Stimulated activated CD4-positive, alpha-beta T cell treated with anti-CD3 and anti-CD28 coated beads, Interleukin-1b, Interleukin-23, amount 100 ng/mL, for 4 hours (primary cell): ENCODE data around the gene MTHFD2.
"Not testable (repeated sequence)": the region's sequence is repeated elsewhere in the genome, so short reads cannot be mapped to it uniquely, and the experiment has no call there.

Source experiments
- DNase-seq, 2 donors: peaks; one replicate each; pipeline ENCODE4 v3.0.0-alpha.2; 2020; ENCODE audit warnings: low read depth in 2 of 2

The MTHFD2 gene

GRCh38 chr2:74228772-74229171 is 30.4 kb downstream of the MTHFD2 start:
- DNase-seq = no peak

DNA sequence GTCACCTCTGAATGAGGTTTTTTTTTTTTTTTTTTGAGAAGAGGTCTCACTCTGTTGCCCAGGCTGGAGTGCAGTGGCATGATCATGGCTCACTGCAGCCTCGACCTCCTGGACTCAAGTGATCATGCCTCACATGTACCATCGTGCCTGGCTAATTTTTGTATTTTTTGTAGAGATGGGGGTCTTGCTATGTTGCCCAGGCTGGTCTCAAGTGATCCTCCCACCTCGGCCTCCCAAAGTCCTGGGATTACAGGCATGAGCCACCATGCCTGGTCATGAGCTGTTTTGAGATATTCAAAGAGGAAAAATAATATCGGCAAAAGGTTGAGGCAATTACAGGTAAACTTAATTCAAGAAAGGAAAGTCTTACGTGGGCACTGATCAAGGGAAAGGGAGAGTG is 31.4 kb downstream of the MTHFD2 start:
- DNase-seq = not testable (repeated sequence)

DNA sequence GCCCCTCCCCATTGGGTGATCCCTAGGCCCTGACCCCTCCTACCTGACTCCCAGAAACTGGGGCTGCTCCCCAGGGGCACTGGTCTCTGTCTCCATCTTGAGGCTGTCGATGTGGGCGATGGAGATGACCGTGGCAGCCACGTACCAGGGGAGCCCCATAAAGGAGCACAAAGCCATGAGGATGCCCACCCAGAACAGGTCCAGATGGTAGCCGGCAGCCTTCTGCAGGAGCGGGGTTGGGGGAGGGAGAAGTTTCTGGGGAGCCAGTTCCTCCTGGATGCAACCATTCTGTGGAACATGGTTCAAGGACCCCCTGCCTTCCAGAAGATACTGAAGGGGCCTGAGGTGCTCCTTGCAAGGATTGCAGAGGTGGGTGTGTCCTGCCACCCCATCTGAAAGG is 34.0 kb downstream of the MTHFD2 start:
- no peak for DNase-seq

- DNase-seq = no peak
Observed at GRCh38 chr2:74233648-74234047, 35.2 kb downstream of the MTHFD2 start.

- no peak for DNase-seq
Observed at GRCh38 chr2:74235041-74235440, 36.6 kb downstream of the MTHFD2 start.

DNA sequence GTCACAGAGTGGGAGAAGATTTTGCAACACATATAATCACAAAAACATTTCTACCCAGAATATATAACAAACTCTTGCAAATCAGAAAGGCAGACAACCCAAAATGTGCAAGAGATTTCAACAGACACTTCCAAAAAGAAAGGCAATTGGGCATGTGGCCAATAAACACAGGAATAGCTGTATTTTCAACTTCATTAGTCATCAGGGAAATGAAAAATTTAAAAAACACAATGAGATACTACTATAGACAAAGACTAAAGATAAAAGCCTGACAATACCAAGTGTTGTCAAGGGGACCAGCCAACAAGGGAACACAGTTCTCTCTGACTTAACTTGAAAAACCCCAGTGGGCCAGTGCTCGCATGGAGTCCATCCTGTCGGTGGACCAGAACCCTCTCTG is 40.5 kb downstream of the MTHFD2 start:
- no peak for DNase-seq

DNA sequence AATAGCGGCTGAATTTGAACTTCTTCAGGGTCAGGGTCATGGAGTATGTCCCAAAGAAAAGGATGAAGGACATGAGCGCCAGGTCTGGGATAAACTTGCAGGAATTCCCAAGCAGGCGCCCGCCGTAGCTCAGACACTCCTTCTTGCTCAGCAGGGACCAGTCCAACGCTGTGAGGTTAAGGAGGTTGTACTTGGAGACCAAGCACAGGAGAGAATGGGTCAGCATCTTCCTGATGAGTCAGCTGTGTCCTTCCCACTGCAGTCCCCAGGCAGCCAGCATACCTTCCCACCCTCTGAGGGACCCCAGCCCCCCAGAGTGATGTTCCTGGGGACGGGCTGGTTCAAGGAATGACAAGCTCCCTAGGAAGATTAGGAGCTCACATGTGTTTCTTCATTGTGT is 40.9 kb downstream of the MTHFD2 start:
- no peak for DNase-seq

DNA sequence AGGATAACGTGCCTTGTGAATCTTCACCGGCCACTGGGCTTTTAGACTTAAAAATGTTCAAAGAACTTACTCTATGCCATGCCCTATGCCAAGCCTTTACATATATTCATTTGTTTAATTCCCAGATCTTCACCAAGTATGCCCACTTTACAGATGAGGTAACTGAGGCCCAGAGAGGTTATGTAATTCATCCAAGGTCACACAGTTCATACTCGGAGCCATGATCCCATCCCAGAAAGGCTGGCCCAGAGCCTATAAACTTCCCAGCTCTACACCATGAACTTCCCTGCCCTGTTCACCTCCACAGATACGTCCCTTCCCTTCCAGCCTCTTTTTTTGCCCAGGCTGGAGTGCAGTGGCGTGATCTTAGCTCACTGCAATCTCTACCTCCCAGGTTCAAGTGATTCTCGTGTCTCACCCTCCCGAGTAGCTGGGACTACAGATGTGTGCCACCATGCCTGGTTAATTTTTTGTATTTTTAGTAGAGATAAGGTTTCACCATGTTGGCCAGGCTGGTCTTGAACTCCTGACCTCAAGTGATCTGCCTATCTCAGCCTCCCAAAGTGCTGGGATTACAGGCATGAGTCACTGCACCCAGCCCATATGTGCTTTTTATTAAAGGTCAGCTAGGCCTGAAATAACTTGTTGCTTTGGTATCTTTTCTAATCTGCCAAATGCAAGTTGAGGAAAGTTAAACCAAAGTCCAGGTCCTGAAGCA is 44.1 kb downstream of the MTHFD2 start:
- DNase-seq = no peak

DNA sequence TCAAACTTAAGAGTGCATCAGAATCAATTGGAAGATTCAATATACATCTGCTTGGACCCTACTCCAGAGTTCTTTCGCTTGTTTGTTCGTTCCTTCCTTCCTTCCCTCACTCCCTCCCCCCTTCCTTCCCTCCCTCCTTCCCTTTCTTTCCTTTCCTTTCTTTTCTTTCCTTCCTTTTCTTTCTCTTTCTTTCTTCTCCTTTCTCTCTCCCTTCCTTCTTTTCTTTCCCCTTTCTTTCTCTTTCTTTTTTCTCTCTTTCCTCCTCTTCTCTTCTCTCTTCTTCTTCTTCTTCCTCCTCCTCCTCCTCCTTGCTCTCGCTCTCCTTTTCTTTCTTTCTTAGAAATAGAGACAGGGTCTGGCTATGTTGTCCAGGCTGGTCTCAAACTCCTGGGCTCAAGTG is 45.9 kb downstream of the MTHFD2 start:
- DNase-seq = no peak

DNA sequence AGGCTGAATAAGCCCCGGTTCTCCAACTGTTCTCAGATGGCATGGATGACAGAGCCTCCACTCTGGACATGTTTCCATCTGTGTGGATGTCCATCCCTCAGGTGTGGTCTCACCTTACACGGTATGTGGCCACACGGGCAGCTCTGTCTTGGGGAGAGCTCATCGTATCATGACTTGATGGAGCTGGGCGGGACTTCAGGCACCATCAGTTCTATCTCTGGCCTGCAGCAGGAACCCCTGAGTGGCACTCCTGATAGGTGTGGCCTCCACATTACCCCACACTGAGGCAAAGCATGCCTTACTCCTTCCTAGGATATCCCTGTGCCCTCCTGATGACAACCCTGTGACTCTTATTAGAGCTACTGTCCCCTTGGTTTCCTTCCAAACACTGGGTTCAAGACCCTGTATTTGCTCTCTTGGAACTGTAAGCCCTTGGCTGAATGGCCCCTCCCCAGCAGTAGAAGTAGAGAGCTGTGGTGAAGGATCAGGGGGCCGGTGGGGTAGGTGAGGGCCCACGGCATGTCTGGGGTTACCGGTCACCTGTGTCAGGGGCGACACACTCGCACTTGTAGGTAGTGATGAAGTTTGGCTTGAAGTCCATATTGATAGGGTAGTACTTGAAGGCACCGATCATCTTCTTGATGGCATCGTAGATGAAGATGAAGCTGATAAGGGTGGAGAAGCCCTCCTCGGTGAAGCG is 48.2 kb downstream of the MTHFD2 start:
- DNase-seq = no peak

- DNase-seq = no peak
Observed at GRCh38 chr2:74249406-74250122, 51.1 kb downstream of the MTHFD2 start.

DNA sequence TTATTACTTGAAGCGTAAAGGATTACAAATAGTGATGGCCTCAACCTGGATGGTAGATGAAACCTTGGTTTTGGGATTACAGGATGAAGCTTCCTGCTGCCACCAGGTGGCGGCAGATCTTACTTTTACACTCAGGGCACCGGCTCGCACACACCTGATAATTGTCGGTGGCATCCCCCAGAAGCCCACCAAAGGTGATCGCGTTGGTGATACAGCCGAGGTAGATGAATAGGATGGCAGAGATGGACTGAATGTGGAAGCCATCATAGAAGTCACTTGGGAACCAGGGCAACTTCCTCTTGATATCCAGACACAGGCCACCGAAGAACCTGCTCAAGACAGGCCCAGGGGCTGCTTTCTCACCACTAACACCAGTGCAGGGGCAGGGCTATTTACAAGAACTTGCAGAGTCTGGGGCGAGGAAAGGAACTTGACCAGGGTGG is 51.8 kb downstream of the MTHFD2 start:
- peak; percentile 41 to 44 for DNase-seq

- no peak for DNase-seq
Observed at GRCh38 chr2:74252036-74252435, 53.6 kb downstream of the MTHFD2 start.

DNA sequence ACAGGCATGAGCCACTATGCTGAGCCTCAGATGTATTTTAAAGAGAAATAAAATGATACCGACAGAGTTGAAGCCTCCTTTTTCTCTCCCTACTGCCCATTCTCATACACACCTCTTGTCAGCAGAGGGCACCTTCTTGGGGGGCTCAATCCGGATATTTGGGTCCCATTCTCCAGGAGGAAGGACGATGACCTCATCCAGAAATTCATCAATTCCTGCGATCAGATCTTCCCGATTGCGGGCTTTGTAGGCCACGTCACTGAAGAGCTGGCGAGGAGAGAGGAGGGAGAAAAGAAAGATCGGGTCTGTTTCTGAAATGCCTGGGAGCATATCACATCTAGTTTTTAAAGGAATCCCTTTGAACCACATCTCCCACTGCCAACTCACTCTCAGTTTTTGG is 54.4 kb downstream of the MTHFD2 start:
- DNase-seq = no peak

GRCh38 chr2:74253306-74253970 is 55.0 kb downstream of the MTHFD2 start:
- no peak for DNase-seq

DNA sequence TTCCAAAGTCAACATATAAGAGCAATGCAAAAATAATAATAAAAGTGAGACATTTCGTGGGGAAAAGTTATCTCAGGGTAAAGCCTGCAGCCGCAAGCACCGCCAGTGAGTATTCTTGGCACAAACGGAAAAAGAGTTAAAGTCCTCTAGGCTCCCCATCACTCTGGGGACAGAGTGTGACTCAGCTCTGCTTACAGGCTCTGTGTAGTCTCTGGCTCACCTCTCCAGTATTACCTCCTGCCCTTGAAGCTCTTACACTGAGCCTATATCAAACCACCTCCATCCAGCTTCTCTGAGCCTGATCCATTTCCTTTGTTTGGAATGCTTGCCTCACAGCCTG is 55.5 kb downstream of the MTHFD2 start:
- DNase-seq = no peak

- DNase-seq = no peak
Observed at GRCh38 chr2:74255660-74256213, 57.3 kb downstream of the MTHFD2 start.

DNA sequence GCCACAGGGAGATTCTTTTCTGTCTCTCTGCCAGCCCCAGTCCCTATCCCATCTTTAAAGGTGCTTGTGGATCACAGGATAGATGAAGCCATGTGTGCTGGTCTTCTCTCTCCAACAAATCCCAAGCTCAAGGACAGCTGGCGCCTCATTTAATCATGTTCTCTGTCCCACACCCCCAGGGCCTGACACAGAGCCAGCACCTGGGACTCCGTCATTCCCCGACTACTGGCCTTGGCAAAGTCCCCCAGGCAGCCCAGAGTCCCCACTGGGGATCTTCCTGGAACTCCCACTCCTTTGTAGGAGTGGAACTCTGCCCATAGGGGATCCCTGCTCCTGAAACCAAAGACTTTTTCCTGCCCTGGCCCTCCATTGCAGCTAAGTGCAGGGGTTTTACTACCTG is 60.8 kb downstream of the MTHFD2 start:
- DNase-seq = no peak

DNA sequence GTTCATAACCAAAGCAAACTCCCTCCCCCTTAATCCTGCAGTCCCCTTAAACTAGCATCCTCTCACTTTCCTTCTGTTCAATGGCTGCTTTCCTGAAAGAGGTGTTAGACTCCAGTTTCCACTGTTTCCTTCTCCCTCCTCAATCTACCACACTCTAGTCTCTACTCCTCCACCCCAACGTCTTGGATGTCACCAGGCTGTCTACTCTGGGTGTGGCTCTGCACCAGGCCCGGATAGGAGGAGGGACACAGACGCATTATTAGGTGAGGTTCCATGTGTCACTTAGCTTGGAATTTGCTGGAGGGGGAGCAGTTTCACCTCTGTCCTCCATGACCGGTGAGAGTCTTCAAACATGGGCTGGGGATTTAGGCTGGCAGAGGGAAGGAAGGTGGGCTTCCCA is 61.3 kb downstream of the MTHFD2 start:
- DNase-seq = no peak

- DNase-seq = no peak
Observed at GRCh38 chr2:74260495-74260894, 62.1 kb downstream of the MTHFD2 start.

GRCh38 chr2:74261204-74261864 is 62.9 kb downstream of the MTHFD2 start:
- no peak for DNase-seq

- no peak for DNase-seq
Observed at GRCh38 chr2:74262681-74263080, 64.3 kb downstream of the MTHFD2 start.
